K562 (cell line): Measurements from ENCODE around the gene SLC2A2. TPM values are rescaled to one million over a fixed set of nuclear protein-coding genes. Genes with fewer than 3 reads are reported as not detected.

ENCODE experiments used
- HSF4 ChIP-seq: fragments of 250-450 bp; sonication (Bioruptor Pico); IDR thresholded peaks from 2 replicates; pipeline ENCODE4 v2.1.2; 2022; ENCODE audit warnings: mild to moderate bottlenecking, moderate library complexity, borderline replicate concordance
- RAD21 ChIP-seq, 2 experiments: fragments of 250-450 bp in 1 of 2; fragments of 450-650 bp in 1 of 2; sonication (Bioruptor Pico) in 1 of 2; formaldehyde crosslinking in 1 of 2; IDR thresholded peaks in 1 of 2; conservative IDR thresholded peaks in 1 of 2; 2 replicates each; pipeline versions ENCODE4 v1.4.0 to v1.8.0; 2020 to 2022; ENCODE audit warnings: mild to moderate bottlenecking in 2 of 2, moderate library complexity in 1 of 2
- ZBTB12 ChIP-seq: fragments of 250-450 bp; sonication (Bioruptor Pico); IDR thresholded peaks from 2 replicates; pipeline ENCODE4 v1.4.0; 2020
- polyA plus RNA-seq, 8 experiments: library from polyadenylated mRNA; depleted of rRNA in 4 of 8; stranded (reverse) in 5 of 8; unstranded in 3 of 8; fragments of >200 nt; fragmentation: Nextera tagmentation in 2 of 8; fragmentation: Illumina TruSeq in 1 of 8; extraction: Ambion mirVana in 2 of 8; extraction: Trizol in 1 of 8; gene quantifications; 2 replicates each; pipeline versions ENCODE4 v1.2.1 to v1.2.3, GENCODE V29; 2011 to 2014; ENCODE audit warnings: inconsistent platforms in 1 of 8, missing spikeins in 1 of 8
- total RNA-seq, 7 experiments: library from RNA; depleted of rRNA in 6 of 7; stranded (reverse); fragments of >200 nt in 6 of 7; fragmentation: Illumina TruSeq in 2 of 7; extraction: Trizol in 2 of 7; gene quantifications; 2 replicates each; pipeline versions ENCODE4 v1.2.1 to v1.2.3, GENCODE V29; 2011 to 2021; ENCODE audit warnings: low replicate concordance in 1 of 7
- TF ChIP-seq, protein P1 (sequence below): fragments of 450-650 bp; formaldehyde crosslinking; IDR thresholded peaks from 2 replicates; pipeline ENCODE4 v1.4.0; 2020; ENCODE audit warnings: mild to moderate bottlenecking, moderate library complexity
- TF ChIP-seq, protein P2 (sequence below): sonication (generic); formaldehyde crosslinking; IDR thresholded peaks from 2 replicates; pipeline ENCODE4 v1.8.0; 2022; ENCODE audit warnings: missing genetic modification reagents, mild to moderate bottlenecking, borderline replicate concordance
- TF ChIP-seq, protein P3 (sequence below): sonication (generic); formaldehyde crosslinking; IDR thresholded peaks from 2 replicates; pipeline ENCODE4 v1.9.0; 2022; ENCODE audit warnings: mild to moderate bottlenecking, missing genetic modification reagents
- TF ChIP-seq, protein P4 (sequence below), 2 experiments: fragments of 450-650 bp; formaldehyde crosslinking in 1 of 2; IDR thresholded peaks; 2 replicates each; pipeline versions ENCODE4 v1.4.0 to v1.6.1; 2014 to 2020; ENCODE audit warnings: mild to moderate bottlenecking in 2 of 2, borderline replicate concordance in 1 of 2, low read depth in 1 of 2

Gene SLC2A2
- total and polyA plus RNA-seq, 9 of the 15 experiments (the other 6 are each of a cell fraction or from before 2014, with no cell fraction given): 0.18 TPM; not detected in 8

GRCh38 chr3:171049861-171050444 lies 23.4 kb upstream of the SLC2A2 start (continued):
- TF ChIP-seq, protein P1, sequence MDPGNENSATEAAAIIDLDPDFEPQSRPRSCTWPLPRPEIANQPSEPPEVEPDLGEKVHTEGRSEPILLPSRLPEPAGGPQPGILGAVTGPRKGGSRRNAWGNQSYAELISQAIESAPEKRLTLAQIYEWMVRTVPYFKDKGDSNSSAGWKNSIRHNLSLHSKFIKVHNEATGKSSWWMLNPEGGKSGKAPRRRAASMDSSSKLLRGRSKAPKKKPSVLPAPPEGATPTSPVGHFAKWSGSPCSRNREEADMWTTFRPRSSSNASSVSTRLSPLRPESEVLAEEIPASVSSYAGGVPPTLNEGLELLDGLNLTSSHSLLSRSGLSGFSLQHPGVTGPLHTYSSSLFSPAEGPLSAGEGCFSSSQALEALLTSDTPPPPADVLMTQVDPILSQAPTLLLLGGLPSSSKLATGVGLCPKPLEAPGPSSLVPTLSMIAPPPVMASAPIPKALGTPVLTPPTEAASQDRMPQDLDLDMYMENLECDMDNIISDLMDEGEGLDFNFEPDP: no peak
- TF ChIP-seq HSF4 (CRISPR knock-in tag) (no peak), ZBTB12 (no peak), RAD21 (CRISPR knock-in tag; conservative IDR thresholded peaks at IDR 0.05 in 1 of 2, IDR thresholded peaks at IDR 0.05 in 1 of 2) (peak; percentile 75 to 90)
- TF ChIP-seq, protein P2, sequence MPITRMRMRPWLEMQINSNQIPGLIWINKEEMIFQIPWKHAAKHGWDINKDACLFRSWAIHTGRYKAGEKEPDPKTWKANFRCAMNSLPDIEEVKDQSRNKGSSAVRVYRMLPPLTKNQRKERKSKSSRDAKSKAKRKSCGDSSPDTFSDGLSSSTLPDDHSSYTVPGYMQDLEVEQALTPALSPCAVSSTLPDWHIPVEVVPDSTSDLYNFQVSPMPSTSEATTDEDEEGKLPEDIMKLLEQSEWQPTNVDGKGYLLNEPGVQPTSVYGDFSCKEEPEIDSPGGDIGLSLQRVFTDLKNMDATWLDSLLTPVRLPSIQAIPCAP (CRISPR knock-in tag): no peak
- TF ChIP-seq, protein P3, sequence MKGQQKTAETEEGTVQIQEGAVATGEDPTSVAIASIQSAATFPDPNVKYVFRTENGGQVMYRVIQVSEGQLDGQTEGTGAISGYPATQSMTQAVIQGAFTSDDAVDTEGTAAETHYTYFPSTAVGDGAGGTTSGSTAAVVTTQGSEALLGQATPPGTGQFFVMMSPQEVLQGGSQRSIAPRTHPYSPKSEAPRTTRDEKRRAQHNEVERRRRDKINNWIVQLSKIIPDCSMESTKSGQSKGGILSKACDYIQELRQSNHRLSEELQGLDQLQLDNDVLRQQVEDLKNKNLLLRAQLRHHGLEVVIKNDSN (CRISPR knock-in tag): no peak
- TF ChIP-seq, protein P4, sequence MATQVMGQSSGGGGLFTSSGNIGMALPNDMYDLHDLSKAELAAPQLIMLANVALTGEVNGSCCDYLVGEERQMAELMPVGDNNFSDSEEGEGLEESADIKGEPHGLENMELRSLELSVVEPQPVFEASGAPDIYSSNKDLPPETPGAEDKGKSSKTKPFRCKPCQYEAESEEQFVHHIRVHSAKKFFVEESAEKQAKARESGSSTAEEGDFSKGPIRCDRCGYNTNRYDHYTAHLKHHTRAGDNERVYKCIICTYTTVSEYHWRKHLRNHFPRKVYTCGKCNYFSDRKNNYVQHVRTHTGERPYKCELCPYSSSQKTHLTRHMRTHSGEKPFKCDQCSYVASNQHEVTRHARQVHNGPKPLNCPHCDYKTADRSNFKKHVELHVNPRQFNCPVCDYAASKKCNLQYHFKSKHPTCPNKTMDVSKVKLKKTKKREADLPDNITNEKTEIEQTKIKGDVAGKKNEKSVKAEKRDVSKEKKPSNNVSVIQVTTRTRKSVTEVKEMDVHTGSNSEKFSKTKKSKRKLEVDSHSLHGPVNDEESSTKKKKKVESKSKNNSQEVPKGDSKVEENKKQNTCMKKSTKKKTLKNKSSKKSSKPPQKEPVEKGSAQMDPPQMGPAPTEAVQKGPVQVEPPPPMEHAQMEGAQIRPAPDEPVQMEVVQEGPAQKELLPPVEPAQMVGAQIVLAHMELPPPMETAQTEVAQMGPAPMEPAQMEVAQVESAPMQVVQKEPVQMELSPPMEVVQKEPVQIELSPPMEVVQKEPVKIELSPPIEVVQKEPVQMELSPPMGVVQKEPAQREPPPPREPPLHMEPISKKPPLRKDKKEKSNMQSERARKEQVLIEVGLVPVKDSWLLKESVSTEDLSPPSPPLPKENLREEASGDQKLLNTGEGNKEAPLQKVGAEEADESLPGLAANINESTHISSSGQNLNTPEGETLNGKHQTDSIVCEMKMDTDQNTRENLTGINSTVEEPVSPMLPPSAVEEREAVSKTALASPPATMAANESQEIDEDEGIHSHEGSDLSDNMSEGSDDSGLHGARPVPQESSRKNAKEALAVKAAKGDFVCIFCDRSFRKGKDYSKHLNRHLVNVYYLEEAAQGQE (IDR thresholded peaks at IDR 0.05; ENCODE audit: borderline replicate concordance): peak; percentile 72; the same call in 1 of the 2 replicates
- TF ChIP-seq, protein P4 (CRISPR knock-in tag; IDR thresholded peaks at IDR 0.05; ENCODE audit: low read depth): no peak
